GM21528 (cell line): ENCODE measurements around the gene ABCD3.
"Not testable (repeated sequence)": the region's sequence is repeated elsewhere in the genome, so short reads cannot be mapped to it uniquely, and the experiment has no call there.

Source experiments
- ATAC-seq: cut with Tn5 transposase; IDR thresholded peaks from one replicate; pipeline ENCODE4 v1.9.1; 2021; ENCODE audit warnings: mild to moderate bottlenecking, moderate library complexity; ENCODE audit not compliant: unreplicated experiment, low FRiP score

The ABCD3 gene

DNA sequence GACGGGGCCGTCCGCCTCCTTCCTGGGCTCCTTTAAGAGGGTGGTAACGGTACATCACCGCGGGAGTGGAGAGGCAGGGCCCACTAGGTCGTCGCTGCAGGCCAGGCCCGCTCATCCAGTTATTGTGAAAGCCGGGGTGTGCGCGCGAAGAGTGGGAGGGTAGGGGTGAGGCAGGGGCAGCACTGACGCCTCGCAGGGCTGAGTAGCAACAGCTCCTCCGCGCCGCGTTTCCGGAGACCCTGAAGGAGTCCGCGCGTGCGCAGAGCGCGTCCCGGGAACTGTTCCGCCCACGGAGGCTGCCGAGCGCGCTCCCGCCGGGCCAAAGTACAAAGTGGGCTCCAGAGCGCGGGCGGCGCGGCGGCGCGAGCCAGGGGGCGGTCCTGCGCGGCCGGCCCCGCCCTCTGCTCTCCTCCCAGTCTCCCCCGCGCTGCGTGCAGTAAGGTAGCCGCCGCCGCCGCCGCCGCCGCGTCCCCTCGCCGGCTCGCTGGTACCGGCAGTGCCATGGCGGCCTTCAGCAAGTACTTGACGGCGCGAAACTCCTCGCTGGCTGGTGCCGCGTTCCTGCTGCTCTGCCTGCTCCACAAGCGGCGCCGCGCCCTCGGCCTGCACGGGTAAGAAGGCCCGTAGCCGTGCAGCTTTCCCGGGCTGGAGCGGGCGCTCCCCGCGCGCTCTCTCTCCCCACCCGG is at the start of gene ABCD3:
Gene ABCD3, plus strand, starts transcription at position 412 of the 686 bp plus-strand sequence. Its CDS starts 90 bp downstream, at position 502.
- peak; percentile 98 for ATAC-seq

DNA sequence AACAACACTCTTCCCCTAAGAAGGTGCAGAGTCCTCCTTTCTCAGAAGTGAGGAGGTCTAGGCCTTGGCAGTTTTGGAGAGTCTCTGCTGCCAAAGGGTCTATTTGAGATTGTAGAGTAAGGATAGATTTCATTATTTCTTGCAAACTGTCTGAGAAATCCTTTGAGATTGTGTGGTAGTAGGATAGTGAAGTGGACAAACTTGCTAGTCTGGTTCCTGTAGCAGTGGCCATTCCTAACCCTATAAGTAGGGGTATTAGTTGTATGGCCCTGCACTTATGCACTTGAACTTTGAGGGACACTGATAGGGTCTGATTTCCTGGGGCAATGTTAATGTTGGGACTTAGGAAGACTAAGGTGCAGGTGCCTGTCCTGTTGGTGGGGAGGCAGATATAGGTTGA is 45.4 kb upstream of the ABCD3 start:
- ATAC-seq: not testable (repeated sequence)

DNA sequence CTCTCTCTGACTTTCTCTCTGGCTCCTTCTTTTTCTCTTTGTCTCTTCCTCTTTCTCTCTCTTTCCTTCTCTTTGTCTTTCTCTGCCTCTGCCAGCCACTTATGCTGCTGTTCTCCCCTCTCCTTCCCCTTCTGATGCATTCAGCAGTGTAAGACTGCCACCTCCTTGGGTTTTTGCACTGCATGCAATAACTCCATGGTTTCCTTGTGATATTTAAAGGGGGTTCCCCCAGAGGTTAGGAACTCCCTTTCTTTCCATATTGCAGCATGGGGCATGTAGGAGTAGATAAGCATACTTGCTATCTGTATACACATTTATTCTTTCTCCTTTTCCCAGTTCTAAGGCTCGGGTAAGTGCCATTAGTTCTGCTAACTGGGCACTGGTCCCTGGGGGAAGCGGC is 44.9 kb upstream of the ABCD3 start:
- not testable (repeated sequence) for ATAC-seq

GRCh38 chr1:94375666-94376065 is 42.5 kb upstream of the ABCD3 start:
- ATAC-seq: not testable (repeated sequence)

DNA sequence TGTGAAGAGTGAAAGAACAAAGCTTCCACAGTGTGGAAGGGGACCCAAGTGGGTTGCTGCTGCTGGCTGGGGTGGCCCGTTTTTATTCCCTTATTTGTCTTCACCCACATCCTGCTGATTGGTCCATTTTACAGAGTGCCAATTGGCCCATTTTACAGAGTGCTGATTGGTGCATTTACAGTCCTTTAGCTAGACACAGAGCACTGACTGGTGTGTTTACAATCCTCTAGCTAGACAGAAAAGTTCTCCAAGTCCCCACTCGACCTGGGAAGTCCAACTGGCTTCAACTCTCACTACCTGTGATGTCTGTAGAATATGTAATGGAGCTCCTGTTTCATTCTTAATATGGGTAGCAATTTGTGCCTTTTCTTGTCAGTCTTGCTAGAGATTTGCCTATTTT is 39.7 kb upstream of the ABCD3 start:
- not testable (repeated sequence) for ATAC-seq

- ATAC-seq: no peak
Measured at GRCh38 chr1:94379615-94380014, 38.6 kb upstream of the ABCD3 start.

GRCh38 chr1:94382201-94382600 is 36.0 kb upstream of the ABCD3 start:
- ATAC-seq: no peak

DNA sequence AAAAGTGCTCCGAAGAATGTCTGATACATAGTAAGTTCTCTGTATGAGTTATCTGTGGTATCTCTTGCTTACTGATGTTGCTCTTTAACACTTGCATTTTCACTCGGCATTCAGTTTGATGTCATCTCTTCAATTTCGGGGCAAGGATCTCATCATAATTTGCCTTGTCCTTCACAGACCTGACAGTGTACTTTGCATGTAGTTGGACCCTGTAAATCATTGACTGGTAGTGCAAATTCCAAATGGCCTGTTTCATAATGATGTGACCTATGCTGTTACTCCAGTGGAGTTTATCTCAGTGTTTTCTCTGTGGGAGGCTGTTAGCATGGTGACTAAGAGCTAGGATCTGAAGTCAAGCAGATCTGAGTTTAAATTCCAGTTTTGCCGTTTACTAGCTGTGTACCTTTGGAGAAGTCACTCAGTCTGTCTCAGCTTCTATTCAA is 34.2 kb upstream of the ABCD3 start:
- ATAC-seq: no peak

DNA sequence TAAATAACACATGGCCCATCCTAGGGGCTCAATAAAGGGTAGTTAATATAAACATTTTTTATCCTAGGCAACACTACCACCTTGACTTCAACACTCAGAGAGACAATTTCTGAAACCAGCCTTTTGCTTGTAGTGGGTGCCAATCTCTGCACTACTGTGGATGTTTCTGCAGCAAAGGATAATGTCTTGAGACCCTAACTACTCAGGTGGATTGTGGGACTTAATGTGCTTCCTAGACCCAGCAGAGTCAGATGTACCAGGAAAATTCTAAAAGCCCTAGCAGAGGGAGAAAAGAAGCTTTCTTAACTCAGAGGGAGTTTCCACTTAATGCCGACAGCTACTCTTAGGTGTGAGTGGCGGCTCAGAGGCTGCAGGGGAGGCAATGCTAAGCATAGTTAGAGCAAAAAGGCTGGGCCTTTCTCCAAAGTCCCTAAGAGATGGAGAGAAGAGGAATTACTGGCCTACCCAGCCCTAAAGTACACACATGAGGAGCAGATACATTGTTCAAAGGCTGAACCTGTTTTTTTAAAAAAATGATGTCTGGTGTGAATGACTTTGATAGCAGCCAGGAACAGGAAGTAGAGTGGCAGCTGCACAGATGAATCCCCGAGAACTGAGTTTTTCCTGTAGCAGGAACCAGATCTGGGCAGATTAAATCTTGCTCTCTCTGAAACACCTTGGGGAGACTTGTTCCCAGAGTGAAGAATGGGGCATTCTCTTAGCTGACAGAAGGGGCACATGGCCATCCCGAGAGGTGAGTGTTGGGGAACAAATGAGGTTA is 33.5 kb upstream of the ABCD3 start:
- ATAC-seq: no peak

- no peak for ATAC-seq
Measured at GRCh38 chr1:94385308-94385929, 32.8 kb upstream of the ABCD3 start.

DNA sequence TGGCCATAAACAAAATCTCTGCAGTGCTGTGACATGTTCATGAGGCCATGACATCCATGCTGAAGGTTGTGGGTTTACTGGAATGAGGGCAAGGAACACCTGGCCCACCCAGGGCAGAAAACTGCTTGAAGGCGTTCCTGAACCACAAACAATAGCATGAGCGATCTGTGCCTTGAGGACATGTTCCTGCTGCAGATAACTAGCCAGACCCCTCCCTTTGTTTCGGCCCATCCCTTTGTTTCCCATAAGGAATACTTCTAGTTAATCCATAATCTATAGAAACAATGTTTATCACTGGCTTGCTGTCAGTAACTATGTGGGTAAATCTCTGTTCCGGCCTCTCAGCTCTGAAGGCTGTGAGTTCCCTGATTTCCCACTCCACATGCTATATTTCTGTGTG is 28.9 kb upstream of the ABCD3 start:
- ATAC-seq: no peak

DNA sequence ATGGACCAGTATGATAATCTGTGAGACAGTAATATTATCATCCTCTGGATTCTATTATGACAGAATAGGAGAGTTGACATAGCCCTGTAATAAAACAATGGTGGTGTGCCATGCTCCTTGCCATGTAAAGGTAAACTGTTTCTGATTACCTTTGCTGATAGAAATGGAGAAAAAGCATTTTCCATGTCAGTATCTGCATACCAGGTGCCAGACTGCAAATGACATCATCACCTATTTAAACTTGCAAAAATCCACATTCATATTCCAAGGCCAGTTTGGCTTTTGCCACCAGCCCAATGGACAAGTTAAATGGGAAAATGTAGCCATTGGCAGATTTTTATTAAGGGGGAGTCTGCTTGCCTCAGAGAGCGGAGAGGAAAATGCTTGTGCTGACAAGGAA is 23.9 kb upstream of the ABCD3 start:
- no peak for ATAC-seq

DNA sequence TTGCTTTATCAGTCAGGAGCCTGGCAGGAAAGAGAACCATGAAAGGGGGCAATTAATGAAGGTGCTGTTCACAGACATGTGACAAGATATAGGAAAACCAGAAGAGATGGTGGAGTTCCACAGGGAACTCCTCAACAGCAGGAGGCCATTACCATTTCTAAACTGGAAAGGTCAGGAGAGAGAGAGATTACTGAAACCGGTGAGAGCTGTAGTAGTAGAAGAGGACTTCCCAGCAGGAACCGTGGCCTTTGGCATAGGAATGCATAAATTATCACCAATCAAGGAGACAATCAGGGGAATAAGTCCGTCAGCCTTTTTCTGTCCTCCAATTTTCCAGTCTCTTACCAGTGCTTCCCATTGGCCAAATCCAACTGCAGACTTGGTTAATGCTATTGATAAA is 23.0 kb upstream of the ABCD3 start:
- no peak for ATAC-seq

GRCh38 chr1:94395748-94396309 is 22.4 kb upstream of the ABCD3 start:
- no peak for ATAC-seq

DNA sequence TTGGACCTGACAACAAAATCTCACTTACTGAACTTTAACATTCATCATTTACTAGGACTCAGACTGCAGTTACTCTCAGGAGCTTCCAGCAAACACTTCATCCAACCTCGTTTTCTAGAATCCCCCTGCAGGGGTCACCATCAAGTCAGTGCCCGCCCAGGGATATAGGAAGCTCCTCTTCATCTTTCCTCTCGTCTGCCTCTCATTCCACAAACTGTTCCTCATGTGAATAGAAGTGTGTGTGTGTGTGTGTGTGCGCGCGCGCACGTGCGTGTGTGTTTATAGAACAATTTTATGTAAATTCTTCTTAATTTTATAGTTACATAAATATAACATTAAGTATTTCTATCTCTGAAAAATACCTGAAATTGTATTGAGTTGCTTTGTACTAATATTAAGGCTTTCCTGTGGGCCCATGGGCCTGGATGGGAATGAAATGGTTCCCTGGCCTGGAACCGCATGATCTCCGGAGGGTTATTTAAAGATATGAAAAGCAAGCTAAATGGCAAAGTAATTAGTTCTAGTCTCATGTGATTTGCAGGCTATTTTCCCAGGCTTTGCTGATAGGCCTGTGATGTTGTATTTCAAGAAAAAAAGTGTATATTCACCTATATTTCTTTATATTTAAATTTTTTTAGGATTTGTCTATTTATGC is 21.7 kb upstream of the ABCD3 start:
- no peak for ATAC-seq

DNA sequence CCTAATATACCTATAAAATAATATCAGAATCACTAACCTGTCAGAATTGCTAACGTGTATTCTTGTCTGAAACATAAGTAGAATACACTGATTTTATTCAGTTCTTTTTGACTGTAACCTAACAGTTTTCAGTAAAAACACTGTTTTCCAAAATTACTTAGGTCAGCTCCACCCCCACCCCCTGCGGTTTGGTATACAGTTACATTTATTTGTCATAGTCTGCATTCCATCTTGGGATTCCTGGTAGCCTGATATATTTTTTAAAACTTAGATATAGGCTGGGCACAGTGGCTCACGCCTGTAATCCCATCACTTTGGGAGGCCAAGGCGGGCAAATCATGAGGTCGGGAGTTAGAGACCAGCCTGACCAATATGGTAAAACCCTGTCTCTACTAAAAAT is 19.8 kb upstream of the ABCD3 start:
- no peak for ATAC-seq

GRCh38 chr1:94399453-94399852 is 18.7 kb upstream of the ABCD3 start:
- ATAC-seq: no peak

GRCh38 chr1:94401206-94401605 is 17.0 kb upstream of the ABCD3 start:
- ATAC-seq: no peak

DNA sequence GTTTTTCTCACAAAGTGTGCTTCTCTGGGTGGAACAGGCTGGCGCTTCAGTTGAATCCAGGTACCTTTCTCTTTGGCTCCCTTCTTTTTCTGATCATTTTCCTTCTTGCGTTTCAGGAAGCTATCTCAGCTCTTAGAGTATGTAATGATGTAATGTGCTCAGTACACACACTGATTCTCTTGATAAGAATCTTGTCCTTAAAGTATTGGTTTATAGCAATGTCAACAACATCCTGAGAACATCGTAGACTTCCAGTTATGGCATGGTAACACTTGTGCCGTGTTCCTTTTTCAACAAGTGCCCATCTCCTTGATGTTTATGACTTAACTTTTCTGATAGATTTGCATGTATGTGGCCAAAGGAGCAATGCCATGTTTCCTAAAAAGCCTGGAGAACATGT is 11.7 kb upstream of the ABCD3 start:
- ATAC-seq: no peak

DNA sequence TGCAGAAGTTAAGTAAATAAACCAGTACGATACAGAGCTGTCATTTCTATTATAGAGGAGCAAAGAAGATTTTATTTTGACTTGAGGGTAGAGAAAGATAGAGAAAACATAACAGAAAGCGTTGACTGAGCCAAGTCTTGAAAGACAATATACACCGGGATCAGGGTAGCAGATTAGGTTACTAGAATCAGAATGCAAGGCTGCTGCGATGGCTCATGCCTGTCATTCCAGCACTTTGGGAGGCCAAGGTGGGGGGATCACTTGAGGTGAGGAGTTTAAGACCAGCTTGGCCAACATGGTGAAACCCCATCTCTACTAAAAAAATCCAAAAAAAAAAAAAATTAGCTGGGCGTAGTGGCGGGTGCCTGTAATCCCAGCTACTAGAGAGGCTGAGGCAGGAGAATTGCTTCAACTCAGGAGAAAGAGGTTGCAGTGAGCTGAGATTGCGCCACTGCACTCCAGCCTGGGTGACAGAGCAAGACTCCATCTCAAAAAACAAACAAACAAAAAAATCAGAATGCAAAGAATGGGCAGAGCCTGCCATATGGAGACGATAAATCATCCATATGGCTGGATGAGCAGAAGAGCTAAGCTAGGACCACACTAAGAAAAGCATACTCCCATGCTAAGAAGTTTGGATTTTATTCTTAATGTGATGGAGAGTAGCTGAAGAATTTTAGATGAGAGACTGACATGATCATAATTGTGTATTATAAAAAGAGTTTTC is 9.9 kb upstream of the ABCD3 start:
- ATAC-seq: no peak
